Stimulated activated CD4-positive, alpha-beta T cell treated with anti-CD3 and anti-CD28 coated beads, Interleukin-4, amount 100 ng/mL, for 24 hours (primary cell): ENCODE data around the gene SAXO1.

Experiments used
- DNase-seq: peaks from one replicate; pipeline ENCODE4 v3.0.0-alpha.2; 2020

Gene SAXO1

DNA sequence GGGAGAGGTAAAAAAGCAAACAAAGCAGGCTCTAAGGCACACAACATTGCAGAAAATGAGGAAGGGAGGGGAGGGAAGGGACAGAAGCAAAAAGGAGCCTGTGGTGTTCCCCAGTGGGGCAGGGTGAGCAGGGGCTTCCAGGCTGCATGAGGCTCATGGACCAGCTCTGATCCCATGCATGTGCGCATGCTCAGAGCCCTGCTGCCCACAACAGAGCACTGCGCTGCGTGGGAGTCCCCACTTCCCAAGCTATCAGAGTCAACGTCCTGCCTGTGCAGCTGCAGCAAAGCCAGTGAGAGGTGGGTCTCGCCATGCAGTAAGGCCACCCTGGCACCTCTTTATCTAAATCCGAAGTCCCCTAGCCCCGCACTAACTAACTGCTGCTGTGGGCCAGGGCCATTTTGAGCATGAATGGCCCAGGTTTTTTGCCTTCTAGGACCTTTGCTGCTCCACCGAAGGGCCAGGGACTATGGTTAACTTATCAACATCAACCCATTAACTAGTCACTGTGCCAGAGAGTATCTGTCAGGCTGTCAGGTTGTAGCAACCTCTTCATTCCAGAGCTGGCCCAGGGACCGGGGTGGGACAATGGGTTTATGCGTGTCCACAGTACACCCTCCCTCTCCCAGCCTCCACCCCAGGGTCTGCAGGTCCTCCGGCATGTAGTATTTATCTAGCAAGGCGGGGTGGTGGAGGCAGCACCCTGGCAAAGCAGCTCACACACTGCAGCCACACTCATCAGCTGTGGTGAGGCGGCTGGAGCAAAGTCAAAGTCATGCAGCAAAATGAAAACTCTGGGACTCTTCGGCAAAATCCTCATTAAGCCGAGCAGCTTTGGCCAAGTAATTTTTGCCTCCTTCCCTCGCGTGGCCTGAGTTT is 123.6 kb downstream of the SAXO1 start:
- no peak for DNase-seq

GRCh38 chr9:18907927-18908625 is 124.9 kb downstream of the SAXO1 start:
- no peak for DNase-seq

DNA sequence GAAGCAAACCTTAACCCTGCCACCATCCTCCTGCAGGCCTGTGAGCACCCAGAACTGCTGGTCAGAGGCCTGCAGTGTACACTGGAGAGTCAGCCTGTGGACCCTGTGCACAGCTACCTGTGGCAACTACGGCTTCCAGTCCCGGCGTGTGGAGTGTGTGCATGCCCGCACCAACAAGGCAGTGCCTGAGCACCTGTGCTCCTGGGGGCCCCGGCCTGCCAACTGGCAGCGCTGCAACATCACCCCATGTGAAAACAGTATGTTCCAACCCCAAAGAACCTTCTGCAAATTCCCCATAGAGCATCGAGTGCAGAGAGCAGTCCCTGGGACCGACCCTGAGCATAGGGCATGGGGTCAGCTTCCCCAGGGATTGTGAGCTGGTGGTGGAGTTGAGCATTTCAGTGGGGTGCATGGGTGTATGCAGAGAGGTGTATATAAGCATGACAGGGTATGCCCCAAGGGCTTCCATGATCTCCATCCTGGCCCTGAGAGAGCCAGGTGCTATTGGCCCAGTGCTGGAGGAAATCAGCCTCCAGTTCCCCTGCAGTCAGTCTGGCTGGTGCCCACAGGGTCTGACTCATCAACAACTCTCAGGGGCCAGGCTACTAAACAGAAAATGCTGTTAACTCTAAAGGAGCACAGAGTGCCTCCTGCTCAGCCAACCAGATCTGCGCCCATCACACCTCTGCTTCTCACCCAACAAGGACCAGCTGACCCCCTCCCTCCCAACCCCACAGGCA is 126.2 kb downstream of the SAXO1 start:
- DNase-seq = no peak

GRCh38 chr9:18905883-18906629 is 127.0 kb downstream of the SAXO1 start:
- no peak for DNase-seq

DNA sequence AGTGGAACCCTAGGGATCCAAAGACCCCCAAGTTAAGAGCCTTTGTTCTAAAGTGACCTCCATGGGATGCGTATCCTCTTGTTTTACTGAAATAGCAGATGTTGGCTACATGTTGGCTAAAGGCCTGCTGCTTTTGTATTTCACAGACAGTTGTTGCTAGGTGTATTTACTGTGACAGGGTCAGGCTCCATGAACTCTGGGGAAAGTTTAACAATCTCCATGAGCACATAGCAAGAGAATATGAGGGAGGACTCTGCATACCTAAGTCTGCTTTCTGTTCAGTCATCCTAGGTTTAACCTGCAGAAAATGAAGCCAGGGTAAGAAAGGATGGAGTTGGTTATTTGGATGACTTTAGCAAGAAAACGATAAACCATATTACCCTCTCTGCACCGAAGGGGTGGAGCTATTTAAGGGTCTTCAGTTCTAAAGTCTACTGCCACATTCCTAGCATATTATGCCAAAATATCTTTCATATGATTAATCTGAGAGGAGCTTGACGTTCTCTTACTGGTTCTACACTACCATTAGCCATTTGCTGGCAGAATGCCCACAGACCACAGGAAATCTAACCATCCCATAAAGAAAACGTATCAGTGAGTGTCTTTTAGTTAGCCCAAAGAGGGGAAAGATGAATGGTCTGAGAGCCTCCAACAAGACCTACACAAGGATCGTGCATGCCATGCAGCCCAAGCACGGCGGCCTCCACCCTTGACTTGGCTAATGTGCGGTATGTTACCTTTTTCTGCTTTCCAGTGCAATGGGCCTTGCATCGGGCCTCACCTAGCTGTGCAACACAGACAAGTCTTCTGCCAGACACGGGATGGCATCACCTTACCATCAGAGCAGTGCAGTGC is 127.8 kb downstream of the SAXO1 start:
- DNase-seq = no peak

GRCh38 chr9:18903450-18903849 is 129.6 kb downstream of the SAXO1 start:
- no peak for DNase-seq

DNA sequence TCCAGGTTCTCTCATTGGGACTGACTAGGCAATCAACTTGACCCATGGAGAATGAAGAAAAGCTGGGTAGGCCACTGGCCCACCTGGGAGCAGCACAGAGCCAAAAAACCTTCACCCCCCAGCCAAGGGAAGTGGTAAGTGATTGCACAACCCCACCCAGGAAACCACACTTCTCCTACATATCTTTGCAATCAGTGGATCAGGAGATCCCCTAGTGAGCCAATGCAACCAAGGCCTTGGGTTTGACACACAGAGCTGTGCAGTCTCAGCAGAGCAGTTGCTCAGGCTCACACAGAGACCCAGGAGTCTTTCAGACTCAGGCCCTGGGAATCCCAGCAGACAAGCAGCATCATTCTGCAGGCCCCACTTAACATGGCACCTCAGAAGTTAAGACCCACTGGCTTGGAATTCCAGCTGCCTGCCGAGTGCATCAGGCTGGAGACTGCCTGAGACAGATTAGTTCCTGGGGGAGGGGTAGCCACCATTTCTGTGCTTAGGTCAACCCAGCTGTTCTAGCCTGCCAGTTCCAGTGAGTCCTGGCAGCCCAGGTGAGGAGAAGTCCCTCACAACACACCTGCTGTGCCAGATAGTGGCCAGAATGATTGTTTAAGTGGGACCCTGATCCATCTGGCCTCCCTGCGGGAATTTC is 136.4 kb downstream of the SAXO1 start:
- DNase-seq = no peak

GRCh38 chr9:18896004-18896403 is 137.0 kb downstream of the SAXO1 start:
- DNase-seq = no peak

- DNase-seq = no peak
These were observed 139.5 kb downstream of the SAXO1 start for GRCh38 chr9:18893491-18893890.

- DNase-seq = no peak
These were observed 140.0 kb downstream of the SAXO1 start for GRCh38 chr9:18893046-18893445.

- DNase-seq = no peak
These were observed 140.9 kb downstream of the SAXO1 start for GRCh38 chr9:18891946-18892670.

DNA sequence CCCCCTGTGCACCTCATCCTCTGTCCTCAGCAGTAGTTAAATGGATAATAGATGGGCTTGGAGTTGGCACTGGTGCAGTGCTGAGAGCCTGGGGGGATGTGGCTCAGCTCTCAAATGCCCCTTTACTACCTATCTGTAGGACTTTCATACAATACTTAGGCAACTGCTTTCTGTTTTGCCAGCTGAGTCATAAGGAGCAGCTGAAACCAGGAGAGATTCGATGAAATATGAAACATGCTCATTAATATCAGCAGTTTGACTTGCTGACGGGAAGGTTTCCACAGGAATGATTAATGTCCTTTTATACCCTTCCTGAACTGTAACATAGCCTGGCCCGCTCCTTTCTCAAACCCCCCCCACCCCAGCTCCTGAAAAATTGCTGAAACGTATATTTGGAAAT is 142.6 kb downstream of the SAXO1 start:
- no peak for DNase-seq

- no peak for DNase-seq
These were observed 143.5 kb downstream of the SAXO1 start for GRCh38 chr9:18889550-18889949.

DNA sequence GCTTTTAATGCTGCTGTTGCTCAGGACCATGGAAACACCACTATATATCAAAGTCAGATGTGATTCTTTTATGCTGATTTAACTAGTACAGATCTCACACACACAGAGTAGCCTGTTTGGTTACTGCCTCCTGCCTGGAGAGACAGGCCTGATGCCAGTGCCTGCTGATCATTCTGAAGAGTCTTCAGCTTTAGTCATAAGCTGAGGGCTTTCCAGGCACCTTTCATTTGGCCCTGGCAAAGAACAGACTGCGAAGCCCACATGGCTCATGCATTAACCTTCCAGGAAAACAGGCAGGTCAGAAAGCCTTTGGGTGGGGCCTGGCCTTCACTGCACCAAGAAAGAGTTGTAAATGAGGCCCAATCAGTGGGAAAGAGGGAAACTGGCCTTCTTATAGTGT is 144.7 kb downstream of the SAXO1 start:
- DNase-seq = no peak

- DNase-seq = no peak
These were observed 145.5 kb downstream of the SAXO1 start for GRCh38 chr9:18887546-18887945.

DNA sequence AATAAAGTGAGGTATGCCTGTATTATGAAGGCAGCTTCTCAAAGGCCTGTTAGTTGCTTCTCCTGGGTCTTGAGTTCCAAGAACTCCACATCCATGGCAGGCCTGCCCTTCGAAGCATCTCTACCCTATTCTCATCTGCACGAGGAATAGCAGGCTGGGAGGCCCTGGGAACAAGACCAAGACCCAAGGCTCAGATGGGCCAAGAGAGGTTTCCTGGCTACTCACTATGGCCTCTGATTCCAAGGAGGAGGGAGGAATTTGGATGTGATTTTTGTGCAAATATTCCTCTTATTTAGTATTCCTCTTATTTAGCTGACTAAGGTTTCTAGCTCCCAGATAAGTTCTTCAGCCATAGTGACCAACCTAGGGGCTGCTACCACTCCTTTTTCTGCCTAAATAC is 151.3 kb downstream of the SAXO1 start:
- DNase-seq = no peak

DNA sequence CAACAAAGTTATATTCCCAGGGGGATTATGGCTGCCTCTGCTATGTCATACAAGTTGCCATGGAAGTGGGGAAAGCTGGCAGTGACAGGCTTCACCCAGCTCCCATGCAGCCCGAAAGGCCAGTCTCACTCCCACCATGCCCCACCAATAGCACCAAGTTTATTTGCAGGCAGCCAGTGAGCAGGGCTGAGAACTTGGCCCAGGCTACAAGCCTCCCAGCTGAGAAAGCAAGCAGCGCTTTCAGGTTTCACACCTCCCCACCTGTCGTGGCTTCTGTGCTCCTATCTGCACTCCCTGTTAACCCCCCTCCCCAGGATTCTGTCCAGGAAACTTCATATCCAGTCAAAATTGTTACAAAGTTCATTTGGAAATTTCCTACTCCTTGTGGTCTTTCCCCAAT is 155.0 kb downstream of the SAXO1 start:
- no peak for DNase-seq
